Ovary (tissue), 3 donors: ENCODE results near the gene MEF2C.

ENCODE experiments used
- CTCF ChIP-seq, 3 donors: fragments of 450-650 bp in 2 of 3; fragments of 200-600 bp in 1 of 3; IDR thresholded peaks; one replicate each; pipeline versions ENCODE4 v1.5.1 to v1.8.0; 2016 to 2022; ENCODE audit warnings: antibody characterized with exemption in 3 of 3, mild to moderate bottlenecking in 1 of 3
- POLR2A ChIP-seq: fragments of 450-650 bp; IDR thresholded peaks from one replicate; pipeline ENCODE4 v1.6.1; 2017; ENCODE audit warnings: antibody characterized with exemption, mild to moderate bottlenecking, moderate library complexity
- donor health status: DM: no; HTN: no; CAD: no.

DNA sequence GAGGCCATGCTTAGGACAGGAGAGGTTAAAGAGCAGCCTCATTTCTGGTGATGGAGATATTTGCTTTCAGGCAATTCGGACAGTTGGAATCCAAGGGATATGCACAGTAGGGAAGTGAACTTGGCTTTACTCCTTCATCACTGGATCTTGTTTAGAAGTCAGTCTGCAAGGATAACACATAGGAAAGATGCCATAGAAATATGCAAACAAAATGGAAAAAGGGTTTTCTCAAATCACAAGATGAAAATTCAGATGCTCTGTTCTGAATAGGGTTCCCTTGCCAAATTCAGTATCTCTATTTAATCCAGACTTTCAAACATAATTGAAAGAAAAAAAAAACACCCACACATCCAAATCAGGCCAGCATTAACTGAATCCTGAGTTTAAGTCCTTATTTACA, 166.9 kb downstream of the MEF2C start:
- TF ChIP-seq CTCF (IDR thresholded peaks at IDR 0.05) = no peak
- TF ChIP-seq POLR2A = no peak
